ENCODE measurements around the gene WWOX. TPM values are rescaled to one million over a fixed set of nuclear protein-coding genes. Genes with fewer than 3 reads are reported as not detected.

Gene WWOX
- total RNA-seq, 1 experiment from 2014 or later = 35.6 TPM

GRCh38 chr16:78192734-78193488 lies 93.5 kb downstream of the WWOX start:
- Histone ChIP-seq H3K27ac (no peak overlapping the region), H3F3A (ENCODE audit: insufficient read depth, low read depth) (no peaks in the 10 kb centered on the region), H3K27me3 (ENCODE audit: insufficient read depth, low read depth) (no peaks in the 10 kb centered on the region), H3K4me3 (no peak overlapping the region), H3K4me1 (replicated peaks; ENCODE audit: insufficient read depth) (no peaks in the 10 kb centered on the region), H4K20me1 (ENCODE audit: insufficient read depth) (no peaks in the 10 kb centered on the region), H3K36me3 (ENCODE audit: low read depth) (no peaks in the 10 kb centered on the region), H3K9me2 (ENCODE audit: insufficient read depth) (no peaks in the 10 kb centered on the region), H3K79me2 (ENCODE audit: low read depth) (no peaks in the 10 kb centered on the region), H3K4me2 (no peak overlapping the region), H2AFZ (no peak overlapping the region), H3K9me3 (ENCODE audit: insufficient read depth, low read depth) (no peaks in the 10 kb centered on the region)
- intact Hi-C loops (cut with micrococcal nuclease; ENCODE audit: unreplicated experiment) = no loop called here
- POLR2A ChIA-PET (ENCODE audit: unreplicated experiment) = interaction anchor here (0.6 kb wide), 1 partner anchor 19 kb away, joined by 5 read pairs; no protein-coding TSS in a partner anchor
- DNase-seq = no peak
- BruUV-seq (replicated peaks) = no TSS peak
- TF ChIP-seq EZH2 (IDR thresholded peaks at IDR 0.05; ENCODE audit: low read depth) (no peak), CTCF (conservative IDR thresholded peaks at IDR 0.05) (no peak)
- CTCF ChIA-PET = no interaction called here

GRCh38 chr16:78194948-78195347 lies 95.5 kb downstream of the WWOX start:
- CTCF ChIA-PET = no interaction called here
- no peak overlapping the region for H2AFZ ChIP-seq
- no peaks in the 10 kb centered on the region for H3K9me3 ChIP-seq (ENCODE audit: insufficient read depth, low read depth)
- no peak for TF ChIP-seq EZH2 (IDR thresholded peaks at IDR 0.05; ENCODE audit: low read depth)
- no peak for TF ChIP-seq CTCF (conservative IDR thresholded peaks at IDR 0.05)
- H3K27ac ChIP-seq = no peak overlapping the region
- H3K79me2 ChIP-seq (ENCODE audit: low read depth) = no peaks in the 10 kb centered on the region
- no peaks in the 10 kb centered on the region for H3K27me3 ChIP-seq (ENCODE audit: insufficient read depth, low read depth)
- POLR2A ChIA-PET (ENCODE audit: unreplicated experiment) = no interaction called here
- no peaks in the 10 kb centered on the region for H4K20me1 ChIP-seq (ENCODE audit: insufficient read depth)
- no peaks in the 10 kb centered on the region for H3K9me2 ChIP-seq (ENCODE audit: insufficient read depth)
- no peak overlapping the region for H3K4me2 ChIP-seq
- H3K36me3 ChIP-seq (ENCODE audit: low read depth) = no peaks in the 10 kb centered on the region
- H3F3A ChIP-seq (ENCODE audit: insufficient read depth, low read depth) = no peaks in the 10 kb centered on the region
- no peak overlapping the region for H3K4me3 ChIP-seq
- intact Hi-C loops (cut with micrococcal nuclease; ENCODE audit: unreplicated experiment) = no loop called here
- no TSS peak for BruUV-seq (replicated peaks)
- H3K4me1 ChIP-seq (replicated peaks; ENCODE audit: insufficient read depth) = no peaks in the 10 kb centered on the region
- no peak for DNase-seq

- no TSS peak for BruUV-seq (replicated peaks)
Measured at GRCh38 chr16:78195797-78196196, 96.3 kb downstream of the WWOX start.

More at GRCh38 chr16:78195797-78196196, 96.3 kb downstream of the WWOX start:
- Histone ChIP-seq H3K4me3 (no peak overlapping the region), H3K4me1 (replicated peaks; ENCODE audit: insufficient read depth) (no peaks in the 10 kb centered on the region), H2AFZ (no peak overlapping the region), H3K9me3 (ENCODE audit: insufficient read depth, low read depth) (no peaks in the 10 kb centered on the region), H3K27ac (no peak overlapping the region), H3K9me2 (ENCODE audit: insufficient read depth) (no peaks in the 10 kb centered on the region), H3K79me2 (ENCODE audit: low read depth) (no peaks in the 10 kb centered on the region), H4K20me1 (ENCODE audit: insufficient read depth) (no peaks in the 10 kb centered on the region), H3K27me3 (ENCODE audit: insufficient read depth, low read depth) (no peaks in the 10 kb centered on the region), H3K4me2 (no peak overlapping the region), H3F3A (ENCODE audit: insufficient read depth, low read depth) (no peaks in the 10 kb centered on the region), H3K36me3 (ENCODE audit: low read depth) (no peaks in the 10 kb centered on the region)
- intact Hi-C loops (cut with micrococcal nuclease; ENCODE audit: unreplicated experiment) = no loop called here
- POLR2A ChIA-PET (ENCODE audit: unreplicated experiment) = no interaction called here
- CTCF ChIA-PET = no interaction called here
- TF ChIP-seq CTCF (conservative IDR thresholded peaks at IDR 0.05) = no peak
- no peak for DNase-seq

Measured in PC-9 (cell line).